Psoas muscle (tissue), 8 donors: ENCODE results near the gene COL26A1. TPM values are rescaled to one million over a fixed set of nuclear protein-coding genes. Genes with fewer than 3 reads are reported as not detected.

ENCODE experiments used
- ATAC-seq, 4 donors: fragments of 200-7000 bp; cut with Tn5 transposase; one replicate each; pipeline ENCODE4 v1.9.1; 2020; ENCODE audit warnings: moderate library complexity in 3 of 4, mild to moderate bottlenecking in 2 of 4
- DNase-seq, 2 donors: peaks; one replicate each; pipeline ENCODE4 v3.0.0-alpha.2; 2020
- H3K27ac ChIP-seq: fragments of 200-600 bp; one replicate; pipeline ENCODE4 v1.8.0; 2022
- H3K27me3 ChIP-seq, 3 donors: fragments of 200-600 bp in 1 of 3; one replicate each; pipeline versions ENCODE4 v1.6.1 to v1.8.0; 2013 to 2022; ENCODE audit warnings: low read length in 2 of 3, mild to moderate bottlenecking in 2 of 3, moderate library complexity in 1 of 3; ENCODE audit not compliant: insufficient read depth in 3 of 3
- H3K36me3 ChIP-seq, 2 donors: fragments of 200-600 bp in 1 of 2; one replicate each; pipeline versions ENCODE4 v1.6.1 to v1.8.0; 2013 to 2022; ENCODE audit warnings: low read depth in 1 of 2, mild to moderate bottlenecking in 1 of 2, moderate library complexity in 1 of 2; ENCODE audit not compliant: insufficient read depth in 1 of 2
- H3K4me1 ChIP-seq: fragments of 200-600 bp; one replicate; pipeline ENCODE4 v1.8.0; 2022
- H3K4me3 ChIP-seq: fragments of 200-600 bp; one replicate; pipeline ENCODE4 v1.8.0; 2022; ENCODE audit warnings: mild to moderate bottlenecking
- H3K9me3 ChIP-seq: fragments of 200-600 bp; one replicate; pipeline ENCODE4 v1.8.0; 2022
- WGBS, 3 donors: extraction: QIAGEN DNeasy Blood & Tissue Kit; methylation state at CpG; one replicate each; pipeline versions ENCODE4 v1.1.6 to v1.1.7; 2013; 5-methylcytosine and 5-hydroxymethylcytosine counted together
- intact Hi-C, 2 donors: fragments of 100-400 bp; cut with DNase I; formaldehyde crosslinking; loops; one replicate each; pipeline versions ENCODE4 v1.11.0 to v1.14.2; 2022
- polyA plus RNA-seq, 3 donors: library from polyadenylated mRNA; stranded (reverse); fragments of 200-250 nt; gene quantifications; one replicate each; pipeline ENCODE4 v1.2.3, GENCODE V29; 2013
- total RNA-seq, 4 donors: library from RNA; stranded (reverse); fragmentation: NEBNext Ultra II Directional in 2 of 4; extraction: Animal tissue kit (Norgen Biotek cat#: 25700) in 2 of 4; gene quantifications; one replicate each; pipeline versions ENCODE4 v1.2.1 to v1.2.4, GENCODE V29; 2021 to 2023
- TF ChIP-seq, protein P1 (sequence below): fragments of 200-600 bp; IDR thresholded peaks from one replicate; pipeline ENCODE4 v1.8.0; 2022; ENCODE audit warnings: antibody characterized with exemption
- donor health status: healthy with polysubstance abuse.
- donor health status: DM: no; HTN: no; CAD: no; lungs with moderate emphysema.
- donor health status: Bipolar disorder and iron deficiency.
- donor health status: healthy.
- donor health status: DM: yes; HTN: yes; CAD: no.
- donor health status: DM: no; HTN: no; CAD: no.
- donor health status: DM: no; HTN: no; CAD: no.
- donor health status: DM: yes; HTN: yes; CAD: no.

COL26A1 gene
- total and polyA plus RNA-seq, 7 donors = 0.03 TPM; not detected in 6

DNA sequence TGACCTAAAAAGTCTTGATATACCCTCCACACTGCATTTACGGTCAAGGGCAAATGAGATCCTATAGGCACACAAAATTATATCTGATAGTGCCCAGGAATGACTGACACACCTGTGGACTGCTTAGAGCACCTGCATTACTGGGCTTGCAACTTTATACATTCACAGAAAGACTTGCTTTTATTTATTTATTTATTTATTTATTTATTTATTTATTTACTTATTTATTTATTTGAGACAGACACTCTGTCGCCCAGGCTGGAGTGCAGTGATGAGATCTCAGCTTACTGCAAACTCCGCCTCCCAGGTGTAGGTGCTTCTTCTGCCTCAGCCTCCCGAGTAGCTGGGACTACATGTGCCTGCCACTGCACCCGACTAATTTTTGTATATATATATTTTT lies 34.5 kb upstream of the COL26A1 start:
- H3K9me3 ChIP-seq = no peaks in the 10 kb centered on the region
- intact Hi-C loops = no loop called here
- H3K4me3 ChIP-seq = no peak overlapping the region
- H3K36me3 ChIP-seq = no peaks in the 10 kb centered on the region
- no peak for ATAC-seq
- no peak for DNase-seq
- TF ChIP-seq, protein P1, sequence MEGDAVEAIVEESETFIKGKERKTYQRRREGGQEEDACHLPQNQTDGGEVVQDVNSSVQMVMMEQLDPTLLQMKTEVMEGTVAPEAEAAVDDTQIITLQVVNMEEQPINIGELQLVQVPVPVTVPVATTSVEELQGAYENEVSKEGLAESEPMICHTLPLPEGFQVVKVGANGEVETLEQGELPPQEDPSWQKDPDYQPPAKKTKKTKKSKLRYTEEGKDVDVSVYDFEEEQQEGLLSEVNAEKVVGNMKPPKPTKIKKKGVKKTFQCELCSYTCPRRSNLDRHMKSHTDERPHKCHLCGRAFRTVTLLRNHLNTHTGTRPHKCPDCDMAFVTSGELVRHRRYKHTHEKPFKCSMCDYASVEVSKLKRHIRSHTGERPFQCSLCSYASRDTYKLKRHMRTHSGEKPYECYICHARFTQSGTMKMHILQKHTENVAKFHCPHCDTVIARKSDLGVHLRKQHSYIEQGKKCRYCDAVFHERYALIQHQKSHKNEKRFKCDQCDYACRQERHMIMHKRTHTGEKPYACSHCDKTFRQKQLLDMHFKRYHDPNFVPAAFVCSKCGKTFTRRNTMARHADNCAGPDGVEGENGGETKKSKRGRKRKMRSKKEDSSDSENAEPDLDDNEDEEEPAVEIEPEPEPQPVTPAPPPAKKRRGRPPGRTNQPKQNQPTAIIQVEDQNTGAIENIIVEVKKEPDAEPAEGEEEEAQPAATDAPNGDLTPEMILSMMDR = no peak
- 90 to 93% (median 91%) methylated on average over 5 of the region's 5 CpGs for WGBS, 3 donors
- H3K27ac ChIP-seq = no peak overlapping the region
- no peaks in the 10 kb centered on the region for H3K4me1 ChIP-seq
- H3K27me3 ChIP-seq = peaks cover 0 to 22% (median 3%) of the 10 kb centered on the region in 3 donors

DNA sequence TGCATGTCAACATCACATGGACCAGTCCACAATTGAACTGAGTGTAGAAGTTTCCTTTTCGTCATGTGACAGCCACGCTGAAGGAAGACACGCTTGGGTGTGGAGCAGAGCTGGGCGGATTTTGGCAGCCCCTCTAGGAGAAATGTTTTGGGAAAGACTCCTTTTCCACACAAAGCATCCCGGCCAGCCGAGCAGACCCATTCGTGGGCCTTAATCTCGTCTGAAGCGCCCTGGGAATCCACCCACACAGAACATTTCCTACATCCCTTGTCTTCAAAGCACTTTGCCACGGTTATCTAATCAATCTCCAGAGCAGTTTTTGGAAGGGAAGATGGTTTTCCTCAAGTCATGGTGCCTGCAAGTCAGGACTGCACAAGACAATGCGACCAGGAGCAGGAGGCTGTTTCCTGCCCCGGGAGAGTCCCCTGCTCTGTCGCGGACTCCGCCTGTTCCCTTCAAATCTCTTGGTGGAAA lies 32.6 kb upstream of the COL26A1 start:
- no peak overlapping the region for H3K27ac ChIP-seq
- WGBS, 3 donors = 27 to 36% (median 32%) methylated on average over 15 of the region's 15 CpGs
- TF ChIP-seq, protein P1 = no peak
- intact Hi-C loops = loop anchor here in 1 of 2 donors (10.0 kb wide), 1 partner anchor 1615 kb away; no protein-coding TSS in a partner anchor
- H3K27me3 ChIP-seq = peaks cover 0 to 25% (median 3%) of the 10 kb centered on the region in 3 donors
- H3K36me3 ChIP-seq = no peaks in the 10 kb centered on the region
- ATAC-seq (no peak), DNase-seq (no peak)
- no peaks in the 10 kb centered on the region for H3K9me3 ChIP-seq
- H3K4me1 ChIP-seq = no peaks in the 10 kb centered on the region
- no peak overlapping the region for H3K4me3 ChIP-seq

DNA sequence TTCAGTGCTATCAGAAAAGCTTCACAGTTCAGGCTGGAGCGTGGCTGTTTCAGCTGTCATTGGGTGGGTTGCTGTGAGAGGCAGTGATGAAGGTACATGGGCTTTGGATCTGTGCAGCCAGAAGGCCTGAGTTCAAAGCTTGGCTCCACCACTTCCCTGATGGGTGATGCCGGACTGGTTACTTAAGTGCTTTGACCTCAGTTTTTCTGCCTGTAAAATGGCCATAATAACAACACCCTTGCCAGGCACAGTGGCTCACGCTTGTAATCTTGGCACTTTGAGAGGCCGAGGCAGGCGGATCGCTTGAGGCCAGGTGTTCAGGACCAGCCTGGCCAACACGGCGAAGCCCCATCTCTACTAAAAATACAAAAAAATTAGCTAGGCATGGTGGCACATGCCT lies 30.6 kb upstream of the COL26A1 start:
- WGBS, 3 donors = 82 to 84% (median 83%) methylated on average over 8 of the region's 8 CpGs
- Histone ChIP-seq H3K27me3 (peaks cover 0 to 18% (median 3%) of the 10 kb centered on the region in 3 donors), H3K4me3 (no peak overlapping the region), H3K4me1 (no peaks in the 10 kb centered on the region), H3K36me3 (no peaks in the 10 kb centered on the region), H3K9me3 (no peaks in the 10 kb centered on the region), H3K27ac (no peak overlapping the region)
- intact Hi-C loops = loop anchor here in 1 of 2 donors (10.0 kb wide), 1 partner anchor 1617 kb away; no protein-coding TSS in a partner anchor
- TF ChIP-seq, protein P1 = no peak
- DNase-seq = no peak
- no peak for ATAC-seq

DNA sequence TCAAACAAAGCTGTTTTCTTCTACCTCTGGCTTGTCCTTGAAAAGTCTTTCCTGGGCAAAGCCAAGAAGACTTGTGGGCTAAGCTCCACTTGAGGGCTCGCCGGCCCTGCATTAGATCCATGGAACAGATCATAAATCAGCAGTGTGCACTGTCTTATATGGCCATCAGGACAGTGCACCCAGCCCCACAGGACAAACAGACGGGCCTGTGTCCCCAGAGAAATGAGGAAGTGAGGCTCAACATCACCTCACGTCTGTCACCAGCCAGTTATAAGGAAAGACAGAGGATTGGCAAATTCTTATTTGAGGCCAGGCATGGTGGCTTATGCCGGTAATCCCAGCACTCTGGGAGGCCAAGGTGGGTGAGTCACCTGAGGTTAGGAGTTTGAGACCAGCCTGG lies 28.8 kb upstream of the COL26A1 start:
- ATAC-seq (no peak), DNase-seq (no peak)
- Histone ChIP-seq H3K4me1 (no peaks in the 10 kb centered on the region), H3K9me3 (no peaks in the 10 kb centered on the region), H3K27me3 (peaks cover 0 to 14% (median 7%) of the 10 kb centered on the region in 3 donors), H3K27ac (no peak overlapping the region), H3K36me3 (no peaks in the 10 kb centered on the region), H3K4me3 (no peak overlapping the region)
- intact Hi-C loops = loop anchor here in 1 of 2 donors (10.0 kb wide), 1 partner anchor 1619 kb away; no protein-coding TSS in a partner anchor
- 56 to 70% (median 63%) methylated on average over 5 of the region's 5 CpGs for WGBS, 3 donors
- TF ChIP-seq, protein P1 = no peak

DNA sequence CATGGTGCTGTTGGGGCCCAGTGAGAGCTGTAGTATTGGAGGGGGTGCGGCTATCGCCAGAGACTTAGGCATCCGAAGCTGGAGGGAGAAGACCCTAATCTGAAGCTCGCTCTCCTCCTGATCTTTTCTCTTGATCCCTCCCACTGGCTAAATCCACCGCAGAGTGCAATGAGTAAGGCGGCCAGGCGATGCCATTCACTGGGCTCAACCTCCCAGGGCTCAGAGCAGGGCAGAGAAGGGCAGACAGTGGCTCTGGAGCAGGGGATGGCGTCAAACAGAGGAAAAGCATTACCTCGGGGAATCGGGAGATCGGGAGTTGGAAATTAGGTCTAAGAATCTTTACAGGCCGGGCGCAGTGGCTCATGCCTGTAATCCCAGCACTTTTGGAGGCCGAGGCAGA lies 22.3 kb upstream of the COL26A1 start:
- Histone ChIP-seq H3K36me3 (no peaks in the 10 kb centered on the region), H3K27ac (no peak overlapping the region), H3K4me3 (no peak overlapping the region), H3K9me3 (no peaks in the 10 kb centered on the region), H3K27me3 (peaks cover 0 to 5% (median 0%) of the 10 kb centered on the region in 3 donors), H3K4me1 (no peaks in the 10 kb centered on the region)
- TF ChIP-seq, protein P1 = no peak
- WGBS, 3 donors = 67 to 80% (median 77%) methylated on average over 14 of the region's 14 CpGs
- intact Hi-C loops = no loop called here
- no peak for ATAC-seq
- no peak for DNase-seq
